Esophagus squamous epithelium (tissue), 4 donors: Measurements from ENCODE around the gene BCAT1.

Source experiments
- CTCF ChIP-seq, 6 experiments: fragments of 450-650 bp in 4 of 6; fragments of 200-600 bp in 2 of 6; sonication (generic) in 2 of 6; IDR thresholded peaks; one replicate each; pipeline ENCODE4 v1.5.1; 2016 to 2019; ENCODE audit warnings: antibody characterized with exemption in 6 of 6, mild to moderate bottlenecking in 4 of 6, moderate library complexity in 4 of 6
- POLR2A ChIP-seq, 4 donors: fragments of 450-650 bp; IDR thresholded peaks; one replicate each; pipeline ENCODE4 v1.6.1; 2017; ENCODE audit warnings: antibody characterized with exemption in 4 of 4, mild to moderate bottlenecking in 4 of 4, moderate library complexity in 3 of 4

DNA sequence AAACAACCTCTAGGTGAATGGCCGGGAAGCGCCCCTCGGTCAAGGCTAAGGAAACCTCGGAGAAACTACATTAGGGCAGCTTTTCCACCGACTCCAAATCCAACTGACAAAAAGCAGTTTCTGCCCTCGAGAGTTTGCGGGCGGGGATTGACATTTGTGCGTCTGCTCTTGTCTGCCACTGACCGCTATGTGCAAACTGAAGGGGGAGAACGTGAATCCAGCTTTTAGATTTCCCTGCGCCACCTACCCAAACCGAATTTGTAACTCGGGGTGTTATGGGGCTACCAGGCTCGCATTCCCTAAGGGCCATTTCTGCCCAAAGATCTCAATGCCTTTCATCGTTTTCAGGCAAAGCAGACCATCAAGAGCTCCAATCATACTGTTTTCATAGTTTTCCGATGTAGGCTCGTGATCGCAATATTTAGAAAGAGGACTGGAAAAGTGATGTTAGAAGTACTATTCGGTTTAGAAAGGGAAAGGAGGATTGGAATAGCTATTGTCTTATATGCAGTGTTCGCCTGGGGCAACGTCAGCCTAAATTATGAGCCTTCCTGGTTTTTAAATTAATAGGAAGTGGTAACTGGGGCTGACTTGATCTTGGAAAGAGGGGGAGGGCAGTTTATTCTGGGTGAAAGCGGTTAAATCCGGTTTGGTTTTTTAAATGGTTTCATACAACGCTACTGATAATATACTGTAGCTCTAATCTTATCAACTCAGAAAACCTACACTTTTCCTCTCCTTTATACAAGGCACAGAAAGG, 45.4 kb downstream of the BCAT1 start:
- no peak for TF ChIP-seq CTCF (IDR thresholded peaks at IDR 0.05)
- no peak for TF ChIP-seq POLR2A (IDR thresholded peaks at IDR 0.05)
